ENCODE measurements around the gene OR9K2. TPM values are rescaled to one million over a fixed set of nuclear protein-coding genes. Genes with fewer than 3 reads are reported as not detected.
"Not testable (repeated sequence)": the region's sequence is repeated elsewhere in the genome, so short reads cannot be mapped to it uniquely, and the experiment has no call there.

The OR9K2 gene
- total RNA-seq, 1 experiment from 2014 or later, result not detected

- CTCF ChIA-PET, result no interaction called here
- Histone ChIP-seq H3K9ac (ENCODE audit: low read length) (no peak overlapping the region), H3K27ac (ENCODE audit: low read depth, low read length) (no peak overlapping the region), H3K4me3 (replicated peaks in 1 of 2; ENCODE audit: low read depth in 1 of 2, low read length in 2 of 2) (no peak overlapping the region), H3K4me2 (ENCODE audit: low read length) (no peak overlapping the region), H3K27me3 (ENCODE audit: insufficient read depth, low read length) (peaks cover 2% of the 10 kb centered on the region), H3K4me1 (ENCODE audit: control insufficient read depth in 1 of 2, insufficient read depth in 2 of 2, low read length in 2 of 2) (no peaks in the 10 kb centered on the region), H3K36me3 (ENCODE audit: control insufficient read depth in 1 of 2, insufficient read depth in 2 of 2, low read length in 2 of 2) (no peaks in the 10 kb centered on the region), H4K20me1 (ENCODE audit: insufficient read depth) (no peaks in the 10 kb centered on the region), H3K9me2 (ENCODE audit: insufficient read depth) (no peaks in the 10 kb centered on the region), H3K9me3 (ENCODE audit: control insufficient read depth in 1 of 2, insufficient read depth in 1 of 2, low read depth in 1 of 2, low read length in 2 of 2) (no peaks in the 10 kb centered on the region), H2AFZ (ENCODE audit: low read depth, low read length, poor library complexity, severe bottlenecking) (no peak overlapping the region), H3K79me2 (ENCODE audit: insufficient read depth, low read length) (no peaks in the 10 kb centered on the region)
- DNase-seq (ENCODE audit: low read depth, low spot score) (no peak), ATAC-seq (no peak)
- intact Hi-C loops (cut with micrococcal nuclease), result no loop called here
- POLR2A ChIA-PET, result no interaction called here
- RAD21 ChIA-PET (ENCODE audit: low non-redundant PET in 1 of 2, low total read pairs in 2 of 2, uncharacterized antibody in 2 of 2, unreplicated experiment in 2 of 2), result no interaction called here
- TF ChIP-seq CBX3 (IDR thresholded peaks at IDR 0.05; ENCODE audit: low read depth) (no peak), POLR2A (IDR thresholded peaks at IDR 0.05; ENCODE audit: borderline replicate concordance, extremely low read depth, insufficient read depth, insufficient read length) (no peak), FOSL1 (IDR thresholded peaks at IDR 0.05; ENCODE audit: low read depth) (no peak), EZH2 (IDR thresholded peaks at IDR 0.05) (no peak), POLR2AphosphoS5 (IDR thresholded peaks at IDR 0.05; ENCODE audit: low read depth, low read length) (no peak), ATF3 (IDR thresholded peaks at IDR 0.05) (no peak), CTCF (IDR thresholded peaks at IDR 0.05 in 2 of 3, conservative IDR thresholded peaks at IDR 0.05 in 1 of 3; ENCODE audit: borderline replicate concordance in 1 of 3, insufficient read depth in 1 of 3, low read depth in 2 of 3, low read length in 2 of 3) (no peak), JUND (IDR thresholded peaks at IDR 0.05) (no peak), ZNF274 (IDR thresholded peaks at IDR 0.05; ENCODE audit: low read depth, low read length) (no peak), RAD21 (IDR thresholded peaks at IDR 0.05; ENCODE audit: low read depth) (no peak), SIN3A (IDR thresholded peaks at IDR 0.05; ENCODE audit: low read depth) (no peak), MAX (IDR thresholded peaks at IDR 0.05) (no peak), CEBPB (IDR thresholded peaks at IDR 0.05; ENCODE audit: low read depth) (no peak), YY1 (IDR thresholded peaks at IDR 0.05; ENCODE audit: extremely low read depth, insufficient replicate concordance, low read depth, low read length) (no peak), REST (IDR thresholded peaks at IDR 0.05; ENCODE audit: low read depth) (no peak), SP1 (IDR thresholded peaks at IDR 0.05; ENCODE audit: low read depth) (no peak), SRF (IDR thresholded peaks at IDR 0.05; ENCODE audit: low read depth) (no peak), TCF7L2 (IDR thresholded peaks at IDR 0.05; ENCODE audit: borderline replicate concordance, extremely low read depth, insufficient read depth, insufficient read length) (no peak)
- BruUV-seq (replicated peaks), result no TSS peak
Observed at GRCh38 chr12:55171445-55171844, 45.2 kb downstream of the OR9K2 start.

GRCh38 chr12:55171846-55172245 lies 45.6 kb downstream of the OR9K2 start:
- H3K36me3 ChIP-seq (ENCODE audit: control insufficient read depth in 1 of 2, insufficient read depth in 2 of 2, low read length in 2 of 2); H2AFZ ChIP-seq (ENCODE audit: low read depth, low read length, poor library complexity, severe bottlenecking); H3K4me2 ChIP-seq (ENCODE audit: low read length); H3K27ac ChIP-seq (ENCODE audit: low read depth, low read length); H3K4me3 ChIP-seq (replicated peaks in 1 of 2; ENCODE audit: low read depth in 1 of 2, low read length in 2 of 2); ATAC-seq; H3K9me2 ChIP-seq (ENCODE audit: insufficient read depth); BruUV-seq (replicated peaks); CTCF ChIA-PET; POLR2A ChIA-PET; H3K79me2 ChIP-seq (ENCODE audit: insufficient read depth, low read length); DNase-seq (ENCODE audit: low read depth, low spot score); RAD21 ChIA-PET (ENCODE audit: low non-redundant PET in 1 of 2, low total read pairs in 2 of 2, uncharacterized antibody in 2 of 2, unreplicated experiment in 2 of 2); H4K20me1 ChIP-seq (ENCODE audit: insufficient read depth); H3K4me1 ChIP-seq (ENCODE audit: control insufficient read depth in 1 of 2, insufficient read depth in 2 of 2, low read length in 2 of 2); H3K9me3 ChIP-seq (ENCODE audit: control insufficient read depth in 1 of 2, insufficient read depth in 1 of 2, low read depth in 1 of 2, low read length in 2 of 2); H3K9ac ChIP-seq (ENCODE audit: low read length); H3K27me3 ChIP-seq (ENCODE audit: insufficient read depth, low read length); intact Hi-C loops (cut with micrococcal nuclease): not testable (repeated sequence)

Data from HCT116 (cell line).